ENCODE results near the gene PCBD1. TPM values are rescaled to one million over a fixed set of nuclear protein-coding genes. Genes with fewer than 3 reads are reported as not detected.
A peak's percentile ranks its signal among the peaks of the same experiment; 100 is the strongest.

PCBD1 gene
- total RNA-seq, 1 donor from 2014 or later: 54.6 TPM

DNA sequence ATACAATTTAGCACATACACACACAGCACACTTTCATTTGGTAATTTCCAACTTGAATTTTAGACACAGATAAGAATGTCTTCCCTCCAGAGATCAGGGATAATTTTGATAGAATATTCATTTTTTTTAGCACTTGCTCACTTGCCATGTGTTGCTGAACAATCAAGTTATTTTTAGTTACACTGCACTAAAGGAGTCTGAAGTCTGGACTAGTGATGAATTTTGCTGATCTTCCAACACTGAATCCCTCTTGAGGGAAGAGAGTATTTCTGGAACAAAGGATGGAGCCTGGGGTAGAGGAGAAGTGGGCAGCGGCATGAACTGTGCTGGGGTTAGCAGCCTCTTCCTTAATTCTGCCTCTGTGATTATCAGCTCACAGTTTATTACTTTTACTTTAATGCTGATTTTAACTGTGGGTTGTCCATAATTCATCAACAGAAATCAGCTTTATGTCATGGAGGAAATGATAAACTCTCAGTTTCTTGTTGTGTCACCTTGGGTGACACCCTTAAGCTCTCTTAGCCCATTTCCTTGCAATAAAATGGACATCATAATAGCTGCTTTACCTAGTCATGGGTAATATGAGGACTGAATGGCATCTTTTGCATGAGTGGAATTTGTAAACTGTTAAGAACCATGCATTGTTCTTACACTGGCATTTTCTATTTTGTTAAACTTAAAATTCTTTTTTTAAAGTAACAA lies 40.6 kb downstream of the PCBD1 start:
- no peaks in the 10 kb centered on the region for H3K9me3 Mint-ChIP-seq (ENCODE audit: unreplicated experiment)
- peak overlapping the region; percentile 18 for H3K27ac ChIP-seq (ENCODE audit: low read depth, low read length)
- no peak overlapping the region for H2AFZ ChIP-seq (ENCODE audit: low read depth, low read length)
- H3K27me3 ChIP-seq (ENCODE audit: insufficient read depth, low read length): no peaks in the 10 kb centered on the region
- no peak overlapping the region for H3K4me2 ChIP-seq (ENCODE audit: low read length)
- DNase-seq (ENCODE audit: low read depth) (peak; percentile 55), FAIRE-seq (peak; percentile 39)
- TF ChIP-seq, protein P1, sequence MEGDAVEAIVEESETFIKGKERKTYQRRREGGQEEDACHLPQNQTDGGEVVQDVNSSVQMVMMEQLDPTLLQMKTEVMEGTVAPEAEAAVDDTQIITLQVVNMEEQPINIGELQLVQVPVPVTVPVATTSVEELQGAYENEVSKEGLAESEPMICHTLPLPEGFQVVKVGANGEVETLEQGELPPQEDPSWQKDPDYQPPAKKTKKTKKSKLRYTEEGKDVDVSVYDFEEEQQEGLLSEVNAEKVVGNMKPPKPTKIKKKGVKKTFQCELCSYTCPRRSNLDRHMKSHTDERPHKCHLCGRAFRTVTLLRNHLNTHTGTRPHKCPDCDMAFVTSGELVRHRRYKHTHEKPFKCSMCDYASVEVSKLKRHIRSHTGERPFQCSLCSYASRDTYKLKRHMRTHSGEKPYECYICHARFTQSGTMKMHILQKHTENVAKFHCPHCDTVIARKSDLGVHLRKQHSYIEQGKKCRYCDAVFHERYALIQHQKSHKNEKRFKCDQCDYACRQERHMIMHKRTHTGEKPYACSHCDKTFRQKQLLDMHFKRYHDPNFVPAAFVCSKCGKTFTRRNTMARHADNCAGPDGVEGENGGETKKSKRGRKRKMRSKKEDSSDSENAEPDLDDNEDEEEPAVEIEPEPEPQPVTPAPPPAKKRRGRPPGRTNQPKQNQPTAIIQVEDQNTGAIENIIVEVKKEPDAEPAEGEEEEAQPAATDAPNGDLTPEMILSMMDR (IDR thresholded peaks at IDR 0.05; ENCODE audit: insufficient read depth, low read depth, low read length): no peak
- no peak for TF ChIP-seq EZH2 (IDR thresholded peaks at IDR 0.05; ENCODE audit: insufficient read depth, low read length)
- H3K9ac ChIP-seq (ENCODE audit: low read length): no peak overlapping the region
- peaks cover 14% of the 10 kb centered on the region for H3K36me3 ChIP-seq (ENCODE audit: insufficient read depth, low read length)
- no peaks in the 10 kb centered on the region for H3K27me3 Mint-ChIP-seq (ENCODE audit: low read depth, unreplicated experiment)
- H3K4me1 Mint-ChIP-seq (ENCODE audit: low read depth, unreplicated experiment): peaks cover 42% of the 10 kb centered on the region
- H3K27ac Mint-ChIP-seq (ENCODE audit: unreplicated experiment): peak overlapping the region; percentile 76
- no peaks in the 10 kb centered on the region for H3K9me3 ChIP-seq (ENCODE audit: insufficient read depth, low read depth, low read length)
- H4K20me1 ChIP-seq (ENCODE audit: insufficient read depth, low read length): no peaks in the 10 kb centered on the region
- H3K4me3 ChIP-seq (ENCODE audit: insufficient read depth, low read depth, low read length): no peak overlapping the region
- peaks cover 25% of the 10 kb centered on the region for H3K36me3 Mint-ChIP-seq (ENCODE audit: low read depth, unreplicated experiment)
- H3K4me3 Mint-ChIP-seq (ENCODE audit: unreplicated experiment): peak overlapping the region; percentile 47
- H3K79me2 ChIP-seq (ENCODE audit: insufficient read depth, low read length): peaks cover 24% of the 10 kb centered on the region
- H3K4me1 ChIP-seq (ENCODE audit: insufficient read depth, low read length): peaks cover 14% of the 10 kb centered on the region

GRCh38 chr10:70846795-70847194 lies 41.6 kb downstream of the PCBD1 start:
- peaks cover 28% of the 10 kb centered on the region for H3K36me3 Mint-ChIP-seq (ENCODE audit: low read depth, unreplicated experiment)

More at GRCh38 chr10:70846795-70847194, 41.6 kb downstream of the PCBD1 start:
- H3K4me3 Mint-ChIP-seq (ENCODE audit: unreplicated experiment): no peak overlapping the region
- peak; percentile 52 for DNase-seq (ENCODE audit: low read depth)
- TF ChIP-seq EZH2 (IDR thresholded peaks at IDR 0.05; ENCODE audit: insufficient read depth, low read length): no peak
- TF ChIP-seq, protein P1 (IDR thresholded peaks at IDR 0.05; ENCODE audit: insufficient read depth, low read depth, low read length): no peak
- no peak overlapping the region for H3K27ac Mint-ChIP-seq (ENCODE audit: unreplicated experiment)
- Histone ChIP-seq H3K9ac (ENCODE audit: low read length) (no peak overlapping the region), H3K4me3 (ENCODE audit: insufficient read depth, low read depth, low read length) (no peak overlapping the region), H4K20me1 (ENCODE audit: insufficient read depth, low read length) (no peaks in the 10 kb centered on the region), H3K36me3 (ENCODE audit: insufficient read depth, low read length) (peaks cover 14% of the 10 kb centered on the region), H3K4me1 (ENCODE audit: insufficient read depth, low read length) (peaks cover 14% of the 10 kb centered on the region), H2AFZ (ENCODE audit: low read depth, low read length) (no peak overlapping the region), H3K27ac (ENCODE audit: low read depth, low read length) (no peak overlapping the region), H3K79me2 (ENCODE audit: insufficient read depth, low read length) (peaks cover 29% of the 10 kb centered on the region), H3K27me3 (ENCODE audit: insufficient read depth, low read length) (no peaks in the 10 kb centered on the region), H3K4me2 (ENCODE audit: low read length) (no peak overlapping the region), H3K9me3 (ENCODE audit: insufficient read depth, low read depth, low read length) (no peaks in the 10 kb centered on the region)
- peaks cover 41% of the 10 kb centered on the region for H3K4me1 Mint-ChIP-seq (ENCODE audit: low read depth, unreplicated experiment)
- H3K9me3 Mint-ChIP-seq (ENCODE audit: unreplicated experiment): no peaks in the 10 kb centered on the region
- no peak for FAIRE-seq
- H3K27me3 Mint-ChIP-seq (ENCODE audit: low read depth, unreplicated experiment): no peaks in the 10 kb centered on the region
